Epidermal melanocyte (primary cell): ENCODE results near the gene TPX2.

Source experiments
- DNase-seq: peaks from one replicate; pipeline ENCODE4 v3.0.0; 2011; ENCODE audit warnings: low spot score; ENCODE audit not compliant: insufficient read length

TPX2 gene

DNA sequence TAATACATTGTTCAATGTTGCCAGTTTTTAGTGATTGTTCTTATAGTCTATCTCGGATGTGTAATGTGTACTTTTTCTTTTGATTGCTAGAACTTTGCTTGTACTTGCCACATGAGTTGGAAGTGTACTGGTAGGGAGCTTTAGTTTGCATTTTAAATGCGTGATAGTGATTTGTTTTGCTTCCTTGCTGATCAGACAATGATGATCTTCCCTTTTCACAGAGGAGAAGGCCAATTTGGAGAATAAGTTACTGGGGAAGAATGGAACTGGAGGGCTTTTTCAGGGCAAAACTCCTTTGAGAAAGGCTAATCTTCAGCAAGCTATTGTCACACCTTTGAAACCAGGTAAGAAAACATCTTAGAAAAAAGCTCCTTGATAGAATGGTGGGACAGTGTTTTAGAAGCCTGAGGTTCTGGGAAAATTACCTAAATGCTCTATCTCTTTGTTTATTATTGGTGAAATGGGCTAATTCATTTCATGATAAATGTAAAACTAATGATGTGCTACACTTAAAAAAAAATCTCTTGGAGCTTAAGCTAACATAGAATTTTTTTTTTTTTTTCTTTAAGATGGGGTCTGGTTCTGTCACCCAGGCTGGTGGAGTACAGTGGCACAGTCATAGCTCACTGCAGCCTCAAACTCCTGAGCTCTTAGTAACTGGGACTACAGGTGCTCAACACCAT, 20.9 kb downstream of the TPX2 start:
- no peak for DNase-seq

DNA sequence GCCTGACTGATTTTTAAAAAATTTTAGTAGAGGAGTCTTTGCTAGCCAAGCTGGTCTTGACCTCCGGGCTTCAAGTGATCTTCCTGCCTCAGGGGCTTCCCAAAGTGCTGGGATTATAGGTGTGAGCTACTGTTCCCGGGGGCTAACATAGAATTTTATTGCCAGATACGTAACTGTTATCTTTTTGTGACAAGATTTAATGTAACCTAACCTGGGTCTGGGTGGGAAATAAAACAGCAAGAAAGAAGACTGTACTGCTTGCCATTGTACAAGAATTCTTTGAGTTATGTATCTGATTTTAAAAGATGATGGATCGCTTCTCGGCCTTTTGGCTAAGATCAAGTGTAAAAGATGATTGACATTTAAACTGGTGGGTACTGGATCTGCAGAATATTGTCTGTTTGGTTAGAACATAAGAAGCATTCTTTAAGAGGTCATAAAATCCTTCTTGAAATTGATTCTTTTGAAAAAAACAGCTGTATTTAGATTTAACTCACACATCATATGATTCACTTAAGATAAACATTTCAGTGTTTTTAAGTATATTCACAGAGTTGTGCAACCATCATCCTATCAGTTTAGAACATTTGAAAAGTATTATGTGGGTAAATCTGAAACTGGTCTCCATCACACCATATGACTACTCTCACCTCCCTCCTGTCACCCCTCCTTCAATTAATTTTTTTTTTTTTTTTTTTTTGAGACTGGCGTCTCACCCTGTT, 21.6 kb downstream of the TPX2 start:
- no peak for DNase-seq

DNA sequence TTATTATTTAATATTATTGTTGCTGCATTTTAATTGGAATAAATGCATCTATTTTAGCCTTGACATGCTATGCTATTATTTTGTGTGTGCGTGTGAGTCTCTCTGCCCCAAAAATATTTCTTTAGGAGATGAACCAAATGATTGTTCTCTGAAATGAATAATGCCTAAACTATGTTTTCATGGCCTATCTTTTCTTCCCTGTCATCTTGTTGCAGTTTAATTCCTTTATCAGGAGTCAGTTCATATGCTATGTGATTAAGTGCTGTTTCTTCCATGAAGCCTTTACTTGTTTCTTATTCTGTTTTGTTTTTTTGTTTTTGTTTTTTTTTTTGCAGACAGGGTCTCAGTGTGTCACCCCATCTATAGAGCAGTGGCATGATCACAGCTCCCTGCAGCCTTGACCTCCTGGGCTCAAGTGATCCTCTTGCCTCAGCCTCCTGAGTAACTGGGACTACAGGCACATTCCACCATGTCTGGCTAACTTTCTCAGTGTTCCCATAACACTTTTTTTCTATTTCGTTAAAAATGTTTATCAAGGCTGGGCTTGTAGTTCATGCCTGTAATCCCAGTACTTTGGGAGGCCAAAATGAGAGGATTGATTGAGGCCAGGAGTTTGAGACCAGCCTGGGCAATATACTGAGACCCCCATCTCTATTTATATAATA, 25.7 kb downstream of the TPX2 start:
- no peak for DNase-seq

DNA sequence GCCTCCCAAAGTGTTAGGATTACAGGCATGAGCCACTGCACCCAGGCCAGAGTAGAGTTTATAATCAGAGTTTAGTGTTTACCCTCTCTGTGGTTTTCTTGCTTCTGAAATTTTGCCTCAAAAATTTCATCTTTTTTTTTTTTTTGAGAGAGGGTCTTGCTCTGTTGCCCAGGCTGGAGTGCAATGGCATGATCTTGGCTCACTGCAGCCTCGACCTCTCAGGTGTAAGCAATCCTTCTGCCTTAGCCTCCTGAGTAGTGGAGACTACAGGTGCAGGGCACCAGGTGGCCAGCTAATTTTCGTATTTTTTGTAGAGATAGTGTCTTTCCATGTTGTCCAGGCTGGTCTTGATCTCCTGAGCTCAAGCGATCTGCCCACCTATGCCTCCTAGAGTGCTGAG, 28.7 kb downstream of the TPX2 start:
- DNase-seq = no peak

DNA sequence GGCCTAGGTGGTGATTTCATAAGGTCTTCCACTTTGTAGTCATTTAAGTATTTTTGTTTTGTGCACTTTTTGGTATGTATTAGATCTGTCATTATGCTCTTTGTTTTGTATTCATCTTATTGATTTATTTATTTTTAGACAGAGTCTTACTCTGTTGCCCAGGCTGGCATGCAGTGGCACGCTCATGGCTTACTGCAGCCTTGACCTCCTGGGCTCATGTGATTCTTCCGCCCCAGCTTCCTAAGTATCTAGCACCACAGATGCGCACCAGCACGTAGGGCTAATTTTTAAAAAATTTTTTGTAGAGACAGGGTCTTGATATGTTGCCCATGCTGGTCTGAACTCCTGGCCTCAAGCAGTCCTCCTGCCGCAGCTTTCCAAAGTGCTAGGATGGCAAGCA, 30.6 kb downstream of the TPX2 start:
- DNase-seq = no peak

DNA sequence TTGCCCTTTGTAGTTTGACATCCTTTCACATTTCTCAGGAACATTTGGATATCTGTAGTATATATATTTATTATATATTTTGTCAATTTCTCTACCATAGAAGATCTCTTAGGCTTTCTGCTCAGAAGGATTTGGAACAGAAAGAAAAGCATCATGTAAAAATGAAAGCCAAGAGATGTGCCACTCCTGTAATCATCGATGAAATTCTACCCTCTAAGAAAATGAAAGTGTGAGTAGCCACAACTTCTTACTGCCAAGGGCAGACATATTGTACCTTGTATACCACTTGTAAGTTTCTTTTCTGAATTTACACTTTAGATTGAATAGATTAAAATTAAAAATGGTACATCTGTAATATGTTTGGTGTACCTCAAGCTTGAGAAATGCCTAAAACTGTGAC, 31.2 kb downstream of the TPX2 start:
- DNase-seq = no peak

DNA sequence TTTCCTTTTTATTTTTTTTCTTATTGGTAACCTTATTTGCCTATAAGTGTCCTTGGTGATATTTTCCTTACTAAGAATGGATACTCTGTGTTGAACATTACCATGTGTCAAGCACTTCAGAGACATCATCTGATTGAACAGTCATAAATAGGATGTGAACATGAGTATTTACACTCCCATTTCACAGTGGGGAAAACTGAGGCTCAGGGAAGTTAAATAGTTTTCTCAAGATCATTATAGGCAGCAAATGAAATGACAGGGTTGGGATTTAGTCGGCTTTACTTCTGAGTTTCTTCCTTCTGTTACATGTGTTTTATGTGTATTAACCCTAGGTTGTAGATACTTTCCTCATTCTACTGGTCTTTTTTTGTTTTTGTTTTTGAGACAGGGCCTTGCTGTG, 35.3 kb downstream of the TPX2 start:
- DNase-seq = no peak

DNA sequence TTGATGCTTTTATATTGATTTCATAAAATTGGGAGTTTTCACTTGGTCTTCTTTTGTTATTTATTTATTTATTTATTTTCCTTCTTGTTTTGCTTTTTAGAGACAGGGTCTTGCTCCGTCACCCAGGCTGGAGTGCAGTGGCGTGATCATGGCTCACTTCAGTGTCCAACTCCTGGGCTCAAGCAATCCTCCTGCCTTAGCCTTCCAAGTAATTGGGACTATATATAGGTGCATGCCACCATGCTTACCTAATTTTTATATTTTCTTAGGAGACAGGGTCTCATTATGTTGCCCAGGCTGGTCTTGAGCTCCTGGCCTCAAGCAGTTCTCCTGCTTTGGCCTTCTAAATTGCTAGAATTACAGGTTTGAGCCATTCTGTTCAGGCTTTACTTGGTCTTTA, 41.7 kb downstream of the TPX2 start:
- DNase-seq = no peak

DNA sequence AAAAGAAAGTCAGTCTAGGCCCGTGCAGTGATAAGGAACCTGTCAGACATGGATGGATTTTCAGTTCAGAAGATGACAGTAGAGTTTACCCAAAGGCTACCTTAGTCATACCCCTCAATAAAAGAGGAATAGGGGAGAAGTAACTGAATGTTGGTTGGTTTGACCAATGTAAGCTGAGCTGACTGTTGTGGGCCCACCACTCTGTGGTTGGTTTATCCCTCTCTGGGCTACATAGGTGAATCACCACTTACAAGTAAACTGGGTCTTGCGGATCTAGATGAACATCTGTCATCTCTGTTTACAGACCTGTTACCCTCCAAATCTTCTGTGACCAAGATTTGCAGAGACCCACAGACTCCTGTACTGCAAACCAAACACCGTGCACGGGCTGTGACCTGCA, 42.9 kb downstream of the TPX2 start:
- DNase-seq = no peak

DNA sequence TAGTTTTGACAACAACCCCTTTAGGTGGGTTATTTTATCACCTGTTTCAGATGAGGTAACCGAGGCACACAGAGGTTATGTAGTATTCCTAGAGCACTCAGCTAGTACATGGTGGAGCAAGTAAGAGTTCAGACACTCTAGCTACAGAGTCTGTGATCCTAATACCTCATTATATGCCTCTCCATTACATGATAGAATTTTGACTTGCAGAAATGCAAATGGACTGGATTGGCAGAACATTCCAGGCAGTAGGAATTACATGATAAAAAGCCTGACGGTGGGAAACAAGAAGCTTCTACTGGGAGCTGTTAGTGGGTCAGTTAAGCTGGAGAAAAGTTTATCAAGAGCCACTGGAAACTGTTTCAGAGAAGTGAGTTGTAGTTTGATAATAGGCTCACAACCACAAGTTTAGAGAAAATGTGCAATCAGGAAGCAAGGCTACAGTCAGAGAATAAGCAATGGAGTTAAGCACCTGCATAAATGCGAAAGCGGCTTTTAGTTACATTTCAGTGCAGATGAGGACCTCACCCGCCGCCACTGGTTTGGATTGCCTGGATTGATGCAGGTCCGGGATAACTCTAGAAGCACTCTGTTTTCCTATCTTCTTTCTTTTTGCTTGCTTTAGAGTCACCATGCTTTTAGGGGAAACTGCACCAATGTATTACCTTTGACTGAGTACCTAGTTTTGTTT, 45.4 kb downstream of the TPX2 start:
- no peak for DNase-seq

DNA sequence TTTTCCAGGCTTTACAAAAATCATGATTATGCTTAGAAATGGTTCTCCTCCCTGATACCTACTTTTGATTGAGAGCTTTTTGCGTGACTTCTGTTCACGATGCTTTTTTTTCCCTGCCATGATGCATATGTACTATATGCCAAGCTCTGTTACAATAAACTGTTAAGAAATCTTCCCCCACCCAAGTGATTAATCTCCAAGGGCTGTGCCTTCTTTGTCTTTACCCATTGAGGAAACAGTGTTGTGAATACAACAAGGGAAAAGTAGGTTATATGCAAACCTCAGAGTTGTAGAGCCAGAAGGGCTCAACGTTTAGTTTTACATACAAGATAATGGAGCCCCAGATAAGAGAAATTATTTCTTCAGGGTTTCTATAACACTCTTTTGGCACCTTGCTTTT, 46.0 kb downstream of the TPX2 start:
- DNase-seq = no peak

DNA sequence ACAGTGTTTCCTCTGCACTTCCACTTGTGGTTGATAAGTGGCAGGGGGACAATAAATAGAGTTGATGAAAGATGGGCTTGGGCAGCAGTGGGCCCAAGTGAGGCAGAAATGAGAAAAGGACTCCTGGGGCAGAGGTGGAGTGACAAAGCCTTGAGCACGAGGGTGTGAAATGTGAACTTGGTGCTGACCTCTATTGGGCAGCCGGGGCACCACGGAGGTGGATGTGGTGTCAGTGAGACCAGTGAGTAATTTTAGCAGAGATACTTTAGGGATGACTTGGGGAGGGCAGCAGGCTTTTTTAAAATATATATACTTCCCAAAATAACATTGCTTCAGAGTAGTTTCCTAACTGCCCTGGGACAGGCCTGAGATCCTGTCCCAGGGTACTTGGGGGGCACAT, 49.5 kb downstream of the TPX2 start:
- DNase-seq = no peak

DNA sequence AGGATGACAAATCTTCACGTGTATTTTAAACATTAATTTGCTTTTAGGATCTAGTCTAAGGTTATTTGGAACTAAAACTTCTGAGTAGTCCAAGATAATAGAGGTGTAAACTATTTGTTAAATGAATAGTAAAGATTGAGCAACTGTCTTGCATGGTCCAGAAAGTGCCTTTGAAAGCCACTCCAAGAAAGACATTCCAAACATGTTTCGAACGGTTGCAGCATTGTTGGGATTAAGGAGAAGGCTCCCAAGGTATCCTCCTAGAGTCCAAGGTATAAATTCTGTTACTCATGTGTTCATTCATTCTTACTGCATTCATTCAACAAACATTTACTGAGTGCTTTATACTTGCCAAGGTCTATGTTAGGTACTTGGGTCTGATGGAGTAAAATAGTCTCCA, 51.3 kb downstream of the TPX2 start:
- DNase-seq = no peak

DNA sequence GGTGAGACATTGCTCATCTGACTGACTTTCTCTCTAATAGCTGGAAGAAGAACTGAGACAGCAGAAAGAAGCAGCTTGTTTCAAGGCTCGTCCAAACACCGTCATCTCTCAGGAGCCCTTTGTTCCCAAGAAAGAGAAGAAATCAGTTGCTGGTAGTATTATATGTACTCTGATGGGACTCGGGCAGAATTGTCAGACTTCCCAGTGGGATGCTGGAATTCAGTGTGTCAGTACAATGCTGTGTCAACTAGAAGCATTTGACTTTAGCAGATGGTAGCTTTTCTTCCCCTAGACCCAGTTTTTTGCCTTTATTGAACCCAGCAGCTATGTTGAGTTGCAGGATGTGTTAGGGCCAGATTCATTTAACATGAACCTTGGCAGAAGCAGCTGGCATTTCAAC, 58.3 kb downstream of the TPX2 start:
- DNase-seq = no peak

DNA sequence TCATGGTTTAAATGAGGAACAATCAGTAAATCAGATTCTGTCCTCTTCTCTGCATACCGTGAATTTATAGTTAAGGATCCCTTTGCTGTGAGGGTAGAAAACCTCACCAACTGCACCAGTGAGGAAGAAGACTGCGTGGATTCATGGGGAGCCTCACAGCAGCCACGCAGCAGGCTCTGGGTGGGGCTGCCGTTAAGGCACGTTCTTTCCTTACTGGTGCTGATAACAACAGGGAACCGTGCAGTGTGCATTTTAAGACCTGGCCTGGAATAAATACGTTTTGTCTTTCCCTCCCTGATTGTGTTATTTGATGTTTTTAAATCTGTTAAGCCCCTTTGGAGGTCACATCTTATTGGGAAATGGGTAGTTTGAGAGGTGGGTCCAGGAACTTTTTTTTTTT, 62.4 kb downstream of the TPX2 start:
- no peak for DNase-seq

DNA sequence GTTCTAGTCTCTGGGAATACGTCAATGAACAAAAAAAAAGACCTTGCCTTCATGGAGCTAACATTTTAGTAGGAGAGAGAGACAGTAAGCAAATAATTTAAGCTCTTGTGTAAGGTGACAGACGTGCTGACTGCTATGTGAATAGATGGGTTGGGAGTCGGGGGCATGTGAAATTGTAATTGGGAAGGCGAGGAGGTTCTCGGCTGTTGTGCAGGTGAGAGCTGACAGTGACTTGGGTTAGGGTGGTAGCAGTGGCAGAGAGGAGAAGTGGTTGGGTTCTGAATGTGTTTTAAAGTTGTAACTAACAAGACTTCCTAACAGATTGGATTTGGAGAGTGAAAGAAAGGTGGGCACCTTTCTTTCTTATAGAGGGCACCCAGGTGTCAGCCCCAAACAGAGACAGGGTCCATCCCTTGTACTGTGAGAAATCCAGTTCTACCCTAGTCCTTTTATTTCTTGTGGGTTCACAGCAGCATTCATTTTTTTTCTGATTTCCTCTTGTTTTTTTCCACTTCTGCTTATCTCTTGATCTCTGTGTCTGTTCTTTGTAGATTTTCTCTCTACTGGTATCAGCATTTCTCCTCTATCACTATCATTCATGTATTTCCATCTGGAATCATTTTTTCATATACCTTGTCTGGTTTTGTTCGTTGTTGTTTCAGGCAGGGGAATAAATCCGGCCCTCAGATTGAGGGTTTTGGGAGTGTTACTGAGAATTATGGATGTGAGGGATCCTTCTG, 64.6 kb downstream of the TPX2 start:
- no peak for DNase-seq

DNA sequence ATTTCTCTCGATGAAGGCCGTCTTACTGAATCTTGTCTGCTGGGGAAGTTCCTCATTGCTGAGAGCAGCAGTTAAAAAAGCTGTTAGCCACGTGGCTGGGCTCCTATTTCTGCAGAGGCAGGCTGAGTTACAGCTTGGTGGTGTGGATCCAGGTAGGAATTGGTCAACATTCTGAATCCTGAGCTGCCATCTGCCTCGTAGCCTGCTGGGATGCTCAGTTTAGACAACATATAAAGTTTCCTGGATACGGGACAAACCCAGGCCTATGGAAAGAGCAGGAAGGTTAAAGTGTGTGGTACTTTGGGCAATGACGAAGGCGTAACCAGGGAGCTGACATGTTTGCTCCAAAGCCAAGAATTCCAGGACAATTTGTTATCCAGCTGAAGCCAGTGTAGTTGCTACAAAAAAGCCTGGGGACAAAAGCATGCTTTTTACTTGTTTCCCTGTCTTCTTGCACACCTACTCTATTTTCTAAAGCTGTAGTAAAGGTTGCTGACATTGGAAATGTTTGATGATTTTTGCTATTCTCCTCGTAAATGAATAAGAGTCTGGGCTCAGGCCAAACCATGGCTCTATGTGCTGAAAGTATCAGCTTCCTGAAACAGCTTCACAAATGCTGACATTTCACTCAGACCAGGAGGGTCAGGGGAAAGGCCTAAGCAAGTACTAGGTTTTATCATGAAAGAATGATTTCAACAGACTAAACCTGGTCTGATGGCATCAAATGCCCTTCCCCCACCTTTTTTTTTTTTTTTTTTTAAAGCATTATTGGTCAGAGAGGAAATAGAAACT, 67.7 kb downstream of the TPX2 start:
- DNase-seq = no peak

DNA sequence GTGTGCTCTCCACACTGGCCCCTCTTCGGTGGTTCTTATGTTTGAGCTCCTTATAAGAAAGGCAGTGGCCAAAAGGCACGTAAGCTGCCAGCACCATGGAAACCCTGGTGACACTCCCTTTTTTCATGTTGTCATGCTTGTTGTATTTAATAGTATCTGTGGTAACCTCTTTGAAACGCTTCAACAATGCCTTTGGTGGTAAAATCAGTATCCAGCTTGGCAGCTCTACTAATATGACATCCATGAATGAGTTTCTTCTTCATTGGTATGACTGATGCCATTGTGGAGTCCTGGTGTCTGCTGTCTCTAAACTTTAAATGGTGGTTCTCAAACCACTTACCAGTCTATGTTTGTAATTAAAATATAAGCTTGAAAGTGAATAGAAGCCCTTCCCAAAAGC, 69.4 kb downstream of the TPX2 start:
- no peak for DNase-seq

DNA sequence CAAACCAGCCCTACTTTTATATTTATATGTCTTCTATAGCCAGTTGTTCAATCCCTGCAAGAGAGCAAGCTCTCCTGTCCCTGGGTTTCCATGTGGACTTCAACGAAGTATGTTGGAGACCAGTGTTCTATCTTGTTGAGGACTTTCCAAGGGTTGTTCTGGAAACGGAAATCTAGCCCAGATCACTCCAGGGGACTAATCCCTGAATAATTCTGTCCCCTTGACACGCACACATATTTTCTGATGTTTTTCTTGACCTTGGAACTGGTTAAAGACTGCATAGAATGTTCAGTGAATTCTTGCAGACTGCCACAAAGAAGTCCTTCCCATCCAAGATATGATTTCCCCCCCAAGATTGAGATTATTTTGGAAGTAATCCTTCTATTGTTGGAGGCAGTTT, 70.6 kb downstream of the TPX2 start:
- DNase-seq = no peak

DNA sequence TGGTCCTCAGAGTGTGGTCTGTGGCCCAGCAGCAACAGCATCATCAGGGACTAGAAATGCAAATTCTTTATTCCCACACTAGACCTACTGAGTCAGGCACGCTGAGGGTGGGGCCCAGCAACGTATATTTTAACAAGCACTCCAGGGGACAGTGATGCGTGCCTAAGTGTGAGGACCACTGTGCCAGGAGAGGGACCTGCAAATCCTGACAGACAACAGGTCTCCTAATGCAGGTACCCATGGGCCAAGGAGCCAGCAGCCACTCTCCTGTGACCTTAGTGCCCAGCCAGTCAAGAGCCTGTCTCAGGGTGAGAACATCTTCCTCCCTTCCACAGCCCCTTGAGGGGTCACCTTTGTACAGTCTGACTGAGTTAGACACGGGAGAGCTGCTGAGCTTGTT, 72.1 kb downstream of the TPX2 start:
- no peak for DNase-seq
